Inflammatory macrophage treated with lipopolysaccharide for 4 hours (primary cell): ENCODE results near the gene KLF16.

ENCODE experiments used
- DNase-seq: peaks from one replicate; pipeline ENCODE4 v3.0.0-alpha.2; 2020

The KLF16 gene

GRCh38 chr19:1854039-1854541, 9.3 kb downstream of the KLF16 start:
- no peak for DNase-seq

GRCh38 chr19:1853295-1854038, 9.9 kb downstream of the KLF16 start:
- DNase-seq: peak; percentile 85

GRCh38 chr19:1852581-1853128, 10.7 kb downstream of the KLF16 start:
- DNase-seq: no peak

GRCh38 chr19:1851654-1852580, 11.5 kb downstream of the KLF16 start:
- DNase-seq: no peak

- no peak for DNase-seq
Measured at GRCh38 chr19:1850809-1851653, 12.3 kb downstream of the KLF16 start.

- no peak for DNase-seq
Measured at GRCh38 chr19:1849886-1850398, 13.4 kb downstream of the KLF16 start.

GRCh38 chr19:1849132-1849474, 14.3 kb downstream of the KLF16 start:
- no peak for DNase-seq

- peak; percentile 95 for DNase-seq
Measured at GRCh38 chr19:1848399-1849131, 14.8 kb downstream of the KLF16 start, which contains the start of gene REXO1. REXO1 (minus strand) TSS chr19:1848483; CDS start chr19:1848358, 125 bp downstream.

- peak; percentile 53 for DNase-seq
Measured at GRCh38 chr19:1847684-1848398, 15.5 kb downstream of the KLF16 start.

GRCh38 chr19:1847348-1847683, 16.1 kb downstream of the KLF16 start:
- no peak for DNase-seq

- no peak for DNase-seq
Measured at GRCh38 chr19:1846517-1847204, 16.7 kb downstream of the KLF16 start.

- DNase-seq: no peak
Measured at GRCh38 chr19:1845642-1846041, 17.7 kb downstream of the KLF16 start.

- no peak for DNase-seq
Measured at GRCh38 chr19:1845125-1845515, 18.3 kb downstream of the KLF16 start.

- DNase-seq: no peak
Measured at GRCh38 chr19:1844513-1845124, 18.8 kb downstream of the KLF16 start.

GRCh38 chr19:1843646-1844394, 19.6 kb downstream of the KLF16 start:
- DNase-seq: no peak

- DNase-seq: no peak
Measured at GRCh38 chr19:1843116-1843515, 20.3 kb downstream of the KLF16 start.

- DNase-seq: no peak
Measured at GRCh38 chr19:1841209-1841924, 22.0 kb downstream of the KLF16 start.

- DNase-seq: no peak
Measured at GRCh38 chr19:1840541-1841115, 22.8 kb downstream of the KLF16 start.
